HL-60 (cell line): Measurements from ENCODE around the gene FSIP2.

Experiments used
- CTCF ChIP-seq: IDR thresholded peaks from one replicate; pipeline ENCODE4 v1.5.1; 2011; ENCODE audit warnings: low read length, control low read depth, inconsistent platforms; ENCODE audit not compliant: insufficient read depth
- POLR2AphosphoS5 ChIP-seq: IDR thresholded peaks from 2 replicates; pipeline ENCODE4 v1.6.1; 2012; ENCODE audit warnings: low read depth
- SPI1 ChIP-seq: IDR thresholded peaks from 2 replicates; pipeline ENCODE4 v1.6.1; 2012; ENCODE audit warnings: low read depth, mild to moderate bottlenecking, borderline replicate concordance
- TF ChIP-seq, protein P1 (sequence below): IDR thresholded peaks from 2 replicates; pipeline ENCODE4 v1.6.1; 2012; ENCODE audit warnings: low read depth; ENCODE audit not compliant: insufficient replicate concordance

- TF ChIP-seq CTCF (no peak), SPI1 (no peak), POLR2AphosphoS5 (no peak)
- TF ChIP-seq, protein P1, sequence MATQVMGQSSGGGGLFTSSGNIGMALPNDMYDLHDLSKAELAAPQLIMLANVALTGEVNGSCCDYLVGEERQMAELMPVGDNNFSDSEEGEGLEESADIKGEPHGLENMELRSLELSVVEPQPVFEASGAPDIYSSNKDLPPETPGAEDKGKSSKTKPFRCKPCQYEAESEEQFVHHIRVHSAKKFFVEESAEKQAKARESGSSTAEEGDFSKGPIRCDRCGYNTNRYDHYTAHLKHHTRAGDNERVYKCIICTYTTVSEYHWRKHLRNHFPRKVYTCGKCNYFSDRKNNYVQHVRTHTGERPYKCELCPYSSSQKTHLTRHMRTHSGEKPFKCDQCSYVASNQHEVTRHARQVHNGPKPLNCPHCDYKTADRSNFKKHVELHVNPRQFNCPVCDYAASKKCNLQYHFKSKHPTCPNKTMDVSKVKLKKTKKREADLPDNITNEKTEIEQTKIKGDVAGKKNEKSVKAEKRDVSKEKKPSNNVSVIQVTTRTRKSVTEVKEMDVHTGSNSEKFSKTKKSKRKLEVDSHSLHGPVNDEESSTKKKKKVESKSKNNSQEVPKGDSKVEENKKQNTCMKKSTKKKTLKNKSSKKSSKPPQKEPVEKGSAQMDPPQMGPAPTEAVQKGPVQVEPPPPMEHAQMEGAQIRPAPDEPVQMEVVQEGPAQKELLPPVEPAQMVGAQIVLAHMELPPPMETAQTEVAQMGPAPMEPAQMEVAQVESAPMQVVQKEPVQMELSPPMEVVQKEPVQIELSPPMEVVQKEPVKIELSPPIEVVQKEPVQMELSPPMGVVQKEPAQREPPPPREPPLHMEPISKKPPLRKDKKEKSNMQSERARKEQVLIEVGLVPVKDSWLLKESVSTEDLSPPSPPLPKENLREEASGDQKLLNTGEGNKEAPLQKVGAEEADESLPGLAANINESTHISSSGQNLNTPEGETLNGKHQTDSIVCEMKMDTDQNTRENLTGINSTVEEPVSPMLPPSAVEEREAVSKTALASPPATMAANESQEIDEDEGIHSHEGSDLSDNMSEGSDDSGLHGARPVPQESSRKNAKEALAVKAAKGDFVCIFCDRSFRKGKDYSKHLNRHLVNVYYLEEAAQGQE: no peak
Measured at GRCh38 chr2:185700883-185701282, 37.7 kb upstream of the FSIP2 start.
